H1 (cell line): Measurements from ENCODE around the gene ADAMTS17. TPM values are rescaled to one million over a fixed set of nuclear protein-coding genes. Genes with fewer than 3 reads are reported as not detected.

ENCODE experiments used
- CTCF ChIP-seq, 3 experiments: IDR thresholded peaks; 1 replicate in 2 of 3; 2 replicates in 1 of 3; pipeline versions ENCODE4 v1.5.1 to v1.6.1; 2011; ENCODE audit warnings: low read length in 3 of 3, mild to moderate bottlenecking in 3 of 3, inconsistent platforms in 2 of 3, low read depth in 1 of 3, moderate library complexity in 1 of 3; ENCODE audit not compliant: insufficient read depth in 1 of 3; ENCODE audit errors: control extremely low read depth in 1 of 3
- GTF2F1 ChIP-seq: IDR thresholded peaks from 2 replicates; pipeline ENCODE4 v1.6.1; 2012; ENCODE audit warnings: low read depth, low read length, improper control_type of control experiment, borderline replicate concordance
- MAX ChIP-seq: IDR thresholded peaks from 2 replicates; pipeline ENCODE4 v1.6.1; 2012; ENCODE audit warnings: inconsistent platforms
- RFX5 ChIP-seq: IDR thresholded peaks from 2 replicates; pipeline ENCODE4 v1.6.1; 2011; ENCODE audit warnings: low read depth, low read length, improper control_type of control experiment, borderline replicate concordance
- RNF2 ChIP-seq: fragments of 200-900, 300-1000 bp; sonication (generic); IDR thresholded peaks from 2 replicates; pipeline ENCODE4 v1.7.1; 2016; ENCODE audit warnings: borderline replicate concordance, low read depth, mild to moderate bottlenecking, antibody characterized with exemption, low read length; ENCODE audit not compliant: poor library complexity, severe bottlenecking; ENCODE audit errors: missing control alignments
- SP2 ChIP-seq: IDR thresholded peaks from 2 replicates; pipeline ENCODE4 v1.6.1; 2012; ENCODE audit warnings: mild to moderate bottlenecking, low read length, inconsistent platforms
- SP4 ChIP-seq: IDR thresholded peaks from 2 replicates; pipeline ENCODE4 v1.6.1; 2012; ENCODE audit warnings: low read length, inconsistent platforms
- polyA plus RNA-seq, 7 experiments: library from polyadenylated mRNA; depleted of rRNA in 3 of 7; stranded (reverse) in 5 of 7; unstranded in 2 of 7; fragments of >200 nt in 5 of 7; fragments of 200-250 nt in 2 of 7; gene quantifications; 1 replicate in 5 of 7; 2 replicates in 1 of 7; 4 replicates in 1 of 7; pipeline versions ENCODE4 v1.2.1 to v1.2.3, GENCODE V29; 2011 to 2013; ENCODE audit warnings: missing spikeins in 2 of 7, mixed read lengths in 2 of 7
- total RNA-seq: library from RNA; stranded (reverse); fragmentation: NEBNext Ultra II Directional; extraction: Animal tissue kit (Norgen Biotek cat#: 25700); gene quantifications from 2 replicates; pipeline ENCODE4 v1.2.1, GENCODE V29; 2021

Gene ADAMTS17
- total and polyA plus RNA-seq, 2 of the 8 experiments (the other 6 are each of a cell fraction or from before 2014, with no cell fraction given): 0.51 to 1.7 TPM

- no peak for TF ChIP-seq CTCF (IDR thresholded peaks at IDR 0.05; ENCODE audit: control extremely low read depth in 1 of 3, insufficient read depth in 1 of 3, low read depth in 1 of 3, low read length in 3 of 3)
- TF ChIP-seq RFX5: no peak
- no peak for TF ChIP-seq GTF2F1
- TF ChIP-seq SP2: no peak
- TF ChIP-seq SP4: no peak
- no peak for TF ChIP-seq MAX
- TF ChIP-seq RNF2: no peak
Observed at GRCh38 chr15:100252779-100253417, 88.9 kb downstream of the ADAMTS17 start (continued).
